Testis (tissue), 2 donors: Measurements from ENCODE around the gene SCUBE3.

Experiments used
- POLR2A ChIP-seq: fragments of 450-650 bp; IDR thresholded peaks from one replicate; pipeline ENCODE4 v1.6.1; 2017; ENCODE audit warnings: antibody characterized with exemption, mild to moderate bottlenecking, moderate library complexity
- TF ChIP-seq, protein P1 (sequence below), 3 experiments: fragments of 450-650 bp in 2 of 3; fragments of 200-600 bp in 1 of 3; sonication (generic) in 1 of 3; IDR thresholded peaks; one replicate each; pipeline ENCODE4 v1.5.1; 2016 to 2019; ENCODE audit warnings: antibody characterized with exemption in 3 of 3, mild to moderate bottlenecking in 2 of 3, moderate library complexity in 1 of 3

DNA sequence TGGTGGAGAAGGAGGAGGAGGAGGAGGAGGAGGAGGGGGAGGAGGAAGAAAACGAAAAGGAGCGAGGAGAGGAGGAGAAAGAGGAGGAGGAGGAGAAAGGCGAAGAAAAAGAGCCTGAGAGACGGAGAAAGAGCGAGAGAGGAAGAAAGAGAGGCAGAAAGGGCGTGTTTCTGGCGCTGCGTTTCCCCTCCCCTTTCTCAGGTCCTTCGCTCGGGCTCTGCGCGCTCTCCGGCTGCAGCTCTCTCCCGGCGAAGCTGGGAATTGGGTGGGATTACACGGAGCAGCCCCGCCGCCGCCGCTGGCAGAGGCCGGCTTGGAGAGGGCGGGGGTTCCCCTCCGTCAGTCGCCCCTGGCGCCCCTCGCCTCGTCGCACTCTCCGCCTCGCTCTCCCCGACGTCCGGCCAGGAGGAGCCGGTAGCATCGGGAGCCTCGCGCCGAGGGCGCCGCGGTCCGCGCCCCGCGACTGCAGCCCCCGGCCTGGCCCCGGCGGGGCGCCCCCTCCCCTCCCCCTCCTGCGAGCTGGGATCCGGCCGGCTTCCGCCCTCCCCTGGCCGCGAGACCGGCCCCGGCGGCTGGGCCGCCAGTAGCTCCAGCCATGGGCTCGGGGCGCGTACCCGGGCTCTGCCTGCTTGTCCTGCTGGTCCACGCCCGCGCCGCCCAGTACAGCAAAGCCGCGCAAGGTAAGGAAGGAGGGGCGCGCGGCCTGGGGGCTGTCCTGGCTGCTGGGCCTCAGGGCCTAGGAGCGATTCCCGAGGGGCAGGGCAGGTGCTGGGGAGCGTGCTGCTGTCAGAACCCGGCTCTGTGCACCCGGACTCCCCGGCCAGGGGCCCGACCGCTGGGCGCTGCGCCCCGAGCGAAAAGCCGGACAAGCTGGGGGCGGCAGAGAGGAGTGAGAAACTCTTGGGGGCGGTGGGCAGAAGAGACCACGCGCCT lies at the start of gene SCUBE3:
- TF ChIP-seq POLR2A = no peak
- TF ChIP-seq, protein P1, sequence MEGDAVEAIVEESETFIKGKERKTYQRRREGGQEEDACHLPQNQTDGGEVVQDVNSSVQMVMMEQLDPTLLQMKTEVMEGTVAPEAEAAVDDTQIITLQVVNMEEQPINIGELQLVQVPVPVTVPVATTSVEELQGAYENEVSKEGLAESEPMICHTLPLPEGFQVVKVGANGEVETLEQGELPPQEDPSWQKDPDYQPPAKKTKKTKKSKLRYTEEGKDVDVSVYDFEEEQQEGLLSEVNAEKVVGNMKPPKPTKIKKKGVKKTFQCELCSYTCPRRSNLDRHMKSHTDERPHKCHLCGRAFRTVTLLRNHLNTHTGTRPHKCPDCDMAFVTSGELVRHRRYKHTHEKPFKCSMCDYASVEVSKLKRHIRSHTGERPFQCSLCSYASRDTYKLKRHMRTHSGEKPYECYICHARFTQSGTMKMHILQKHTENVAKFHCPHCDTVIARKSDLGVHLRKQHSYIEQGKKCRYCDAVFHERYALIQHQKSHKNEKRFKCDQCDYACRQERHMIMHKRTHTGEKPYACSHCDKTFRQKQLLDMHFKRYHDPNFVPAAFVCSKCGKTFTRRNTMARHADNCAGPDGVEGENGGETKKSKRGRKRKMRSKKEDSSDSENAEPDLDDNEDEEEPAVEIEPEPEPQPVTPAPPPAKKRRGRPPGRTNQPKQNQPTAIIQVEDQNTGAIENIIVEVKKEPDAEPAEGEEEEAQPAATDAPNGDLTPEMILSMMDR (IDR thresholded peaks at IDR 0.05) = no peak
